HepG2 (cell line): ENCODE data around the gene ARPC1A. TPM values are rescaled to one million over a fixed set of nuclear protein-coding genes. Genes with fewer than 3 reads are reported as not detected.

Experiments used
- ARNT ChIP-seq: fragments of 450-650 bp; IDR thresholded peaks from 2 replicates; pipeline ENCODE4 v1.6.1; 2017
- GABPA ChIP-seq, 2 experiments: IDR thresholded peaks; 2 replicates each; pipeline ENCODE4 v1.6.1; 2011 to 2016; ENCODE audit warnings: low read depth in 2 of 2, low read length in 1 of 2, missing biosample characterization in 1 of 2, missing genetic modification characterization in 1 of 2
- HCFC1 ChIP-seq: fragments of 150-350 bp; IDR thresholded peaks from 2 replicates; pipeline ENCODE4 v1.6.1; 2014; ENCODE audit warnings: low read depth, low read length
- MAFF ChIP-seq: IDR thresholded peaks from 2 replicates; pipeline ENCODE4 v1.6.1; 2011; ENCODE audit warnings: low read depth, low read length, improper control_type of control experiment
- MTA1 ChIP-seq: sonication (generic); formaldehyde crosslinking; IDR thresholded peaks from 2 replicates; pipeline ENCODE4 v1.4.0; 2020; ENCODE audit warnings: missing genetic modification reagents, mild to moderate bottlenecking, borderline replicate concordance
- RARG ChIP-seq: sonication (generic); formaldehyde crosslinking; IDR thresholded peaks from 2 replicates; pipeline ENCODE4 v1.4.0; 2020; ENCODE audit warnings: low read depth, mild to moderate bottlenecking, missing genetic modification reagents
- RNF2 ChIP-seq: fragments of 450-650 bp; conservative IDR thresholded peaks from 2 replicates; pipeline ENCODE4 v1.6.1; 2016; ENCODE audit warnings: low read depth
- RXRA ChIP-seq: sonication (generic); formaldehyde crosslinking; IDR thresholded peaks from 2 replicates; pipeline ENCODE4 v1.5.1; 2020; ENCODE audit warnings: missing genetic modification reagents
- RXRB ChIP-seq: IDR thresholded peaks from 2 replicates; pipeline ENCODE4 v1.6.1; 2016; ENCODE audit warnings: borderline replicate concordance, missing genetic modification reagents, missing compliant biosample characterization
- TCF7 ChIP-seq: sonication (generic); IDR thresholded peaks from 2 replicates; pipeline ENCODE4 v1.6.1; 2016; ENCODE audit warnings: antibody characterized with exemption, low read depth
- THAP8 ChIP-seq: sonication (generic); formaldehyde crosslinking; IDR thresholded peaks from 2 replicates; pipeline ENCODE4 v1.5.1; 2020; ENCODE audit warnings: missing genetic modification reagents, mild to moderate bottlenecking, borderline replicate concordance
- ZNF296 ChIP-seq: sonication (generic); formaldehyde crosslinking; conservative IDR thresholded peaks from 2 replicates; pipeline ENCODE4 v1.5.0; 2020; ENCODE audit warnings: mild to moderate bottlenecking, missing genetic modification reagents
- ZSCAN25 ChIP-seq: sonication (generic); formaldehyde crosslinking; IDR thresholded peaks from 2 replicates; pipeline ENCODE4 v1.8.0; 2022; ENCODE audit warnings: mild to moderate bottlenecking, missing genetic modification reagents
- polyA plus RNA-seq, 8 experiments: library from polyadenylated mRNA; depleted of rRNA in 3 of 8; stranded (reverse) in 7 of 8; unstranded in 1 of 8; fragments of >200 nt; fragmentation: Illumina TruSeq in 4 of 8; extraction: Trizol in 4 of 8; gene quantifications; 2 replicates each; pipeline versions ENCODE4 v1.2.1 to v1.2.3, GENCODE V29; 2011 to 2016; ENCODE audit warnings: low read depth in 4 of 8, missing spikeins in 1 of 8, mixed read lengths in 1 of 8; ENCODE audit not compliant: insufficient read depth in 1 of 8
- total RNA-seq, 5 experiments: library from RNA; depleted of rRNA; stranded (reverse); fragments of >200 nt; fragmentation: Illumina TruSeq; extraction: Trizol; gene quantifications; 2 replicates each; pipeline ENCODE4 v1.2.3, GENCODE V29; 2016; ENCODE audit warnings: low read depth in 1 of 5
- TF ChIP-seq, protein P1 (sequence below), 2 experiments: fragments of 450-650 bp in 1 of 2; sonication (generic) in 1 of 2; formaldehyde crosslinking in 1 of 2; IDR thresholded peaks; 2 replicates each; pipeline versions ENCODE4 v1.6.1 to v1.8.0; 2016 to 2022; ENCODE audit warnings: antibody characterized with exemption in 1 of 2, mild to moderate bottlenecking in 1 of 2, missing genetic modification reagents in 1 of 2

ARPC1A gene
- total and polyA plus RNA-seq, 2 of the 13 experiments (the other 11 are each of a cell fraction or from before 2014, with no cell fraction given) = 44.3 to 88.5 TPM

DNA sequence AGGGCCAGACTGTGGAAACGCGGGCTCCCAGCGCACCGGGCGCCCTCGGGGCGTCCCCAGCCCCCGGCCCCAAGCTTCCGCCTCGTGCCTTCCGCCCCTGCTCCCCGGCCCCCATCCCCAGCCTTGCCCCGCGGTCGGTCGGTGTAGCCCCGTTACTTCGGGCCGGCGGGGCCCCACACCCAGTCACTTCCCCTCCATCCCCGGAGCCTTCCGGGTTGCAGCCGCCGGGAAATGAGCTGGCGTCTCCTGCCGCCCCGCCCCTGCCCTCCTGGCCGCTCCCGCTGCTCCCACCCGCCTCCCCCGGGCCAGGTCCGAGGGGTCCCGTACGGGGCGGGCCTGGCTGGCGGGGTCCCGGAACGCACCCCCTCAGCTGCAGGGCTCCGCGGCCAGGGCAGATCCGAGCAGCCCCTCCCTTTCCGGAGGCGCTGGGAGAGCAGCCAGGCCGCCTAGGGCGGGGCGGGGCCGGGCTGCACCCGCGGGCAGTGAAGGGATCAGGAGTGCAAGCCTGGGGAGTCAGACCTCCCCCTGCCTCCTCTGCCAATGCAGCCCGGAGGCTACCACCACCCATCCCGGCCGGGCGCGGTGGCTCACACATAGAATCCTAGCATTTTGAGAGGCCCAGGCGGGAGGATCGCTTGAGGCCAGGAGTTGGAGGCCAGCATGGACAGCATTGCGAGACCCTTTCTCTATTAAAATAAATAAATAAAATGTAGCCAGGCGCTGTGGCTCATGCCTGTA is 49.5 kb downstream of the ARPC1A start (continued):
- TF ChIP-seq, protein P1, sequence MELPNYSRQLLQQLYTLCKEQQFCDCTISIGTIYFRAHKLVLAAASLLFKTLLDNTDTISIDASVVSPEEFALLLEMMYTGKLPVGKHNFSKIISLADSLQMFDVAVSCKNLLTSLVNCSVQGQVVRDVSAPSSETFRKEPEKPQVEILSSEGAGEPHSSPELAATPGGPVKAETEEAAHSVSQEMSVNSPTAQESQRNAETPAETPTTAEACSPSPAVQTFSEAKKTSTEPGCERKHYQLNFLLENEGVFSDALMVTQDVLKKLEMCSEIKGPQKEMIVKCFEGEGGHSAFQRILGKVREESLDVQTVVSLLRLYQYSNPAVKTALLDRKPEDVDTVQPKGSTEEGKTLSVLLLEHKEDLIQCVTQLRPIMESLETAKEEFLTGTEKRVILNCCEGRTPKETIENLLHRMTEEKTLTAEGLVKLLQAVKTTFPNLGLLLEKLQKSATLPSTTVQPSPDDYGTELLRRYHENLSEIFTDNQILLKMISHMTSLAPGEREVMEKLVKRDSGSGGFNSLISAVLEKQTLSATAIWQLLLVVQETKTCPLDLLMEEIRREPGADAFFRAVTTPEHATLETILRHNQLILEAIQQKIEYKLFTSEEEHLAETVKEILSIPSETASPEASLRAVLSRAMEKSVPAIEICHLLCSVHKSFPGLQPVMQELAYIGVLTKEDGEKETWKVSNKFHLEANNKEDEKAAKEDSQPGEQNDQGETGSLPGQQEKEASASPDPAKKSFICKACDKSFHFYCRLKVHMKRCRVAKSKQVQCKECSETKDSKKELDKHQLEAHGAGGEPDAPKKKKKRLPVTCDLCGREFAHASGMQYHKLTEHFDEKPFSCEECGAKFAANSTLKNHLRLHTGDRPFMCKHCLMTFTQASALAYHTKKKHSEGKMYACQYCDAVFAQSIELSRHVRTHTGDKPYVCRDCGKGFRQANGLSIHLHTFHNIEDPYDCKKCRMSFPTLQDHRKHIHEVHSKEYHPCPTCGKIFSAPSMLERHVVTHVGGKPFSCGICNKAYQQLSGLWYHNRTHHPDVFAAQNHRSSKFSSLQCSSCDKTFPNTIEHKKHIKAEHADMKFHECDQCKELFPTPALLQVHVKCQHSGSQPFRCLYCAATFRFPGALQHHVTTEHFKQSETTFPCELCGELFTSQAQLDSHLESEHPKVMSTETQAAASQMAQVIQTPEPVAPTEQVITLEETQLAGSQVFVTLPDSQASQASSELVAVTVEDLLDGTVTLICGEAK (IDR thresholded peaks at IDR 0.05) = no peak
- TF ChIP-seq, protein P1 (CRISPR knock-in tag; IDR thresholded peaks at IDR 0.05) = no peak
- TF ChIP-seq ZNF296 (CRISPR knock-in tag) (no peak), ZSCAN25 (CRISPR knock-in tag) (peak; percentile 51; the same call in 1 of the 2 replicates), RARG (CRISPR knock-in tag) (no peak), HCFC1 (no peak), TCF7 (no peak), MTA1 (no peak), RXRA (CRISPR knock-in tag) (no peak), RXRB (CRISPR knock-in tag) (peak; percentile 37; the same call in 1 of the 2 replicates), RNF2 (no peak), GABPA (IDR thresholded peaks at IDR 0.05; ENCODE audit: low read depth, low read length) (peak; percentile 34; the same call in 1 of the 2 replicates), GABPA (CRISPR knock-in tag; IDR thresholded peaks at IDR 0.05; ENCODE audit: low read depth) (0 out of 2 replicates have a peak, but pooled peaks have one; percentile 16), MAFF (no peak), THAP8 (peak; percentile 24; the same call in 1 of the 2 replicates), ARNT (no peak)
